ENCODE results near the gene IKZF2. TPM values are rescaled to one million over a fixed set of nuclear protein-coding genes. Genes with fewer than 3 reads are reported as not detected.

IKZF2 gene
- total and polyA plus RNA-seq, 2 experiments from 2014 or later, result 2.6 to 10.1 TPM

DNA sequence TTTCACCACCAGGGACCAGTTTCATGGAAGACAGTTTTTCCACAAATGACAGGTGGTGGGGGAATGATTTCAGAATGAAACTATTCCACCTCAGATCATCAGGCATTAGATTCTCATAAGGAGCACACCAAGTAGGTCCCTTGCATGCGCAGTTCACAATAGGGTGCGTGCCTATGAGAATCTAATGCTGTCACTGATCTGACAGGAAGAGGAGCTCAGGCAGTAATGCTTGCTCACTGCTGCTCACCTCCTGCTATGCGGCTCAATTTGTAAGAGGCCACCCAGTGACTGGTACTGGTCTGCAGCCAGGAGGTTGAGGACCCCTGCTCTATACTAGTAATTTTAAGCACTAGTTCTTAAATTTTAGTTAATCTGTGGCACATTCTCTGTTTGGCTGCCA is 107.8 kb downstream of the IKZF2 start (continued):
- TF ChIP-seq, protein P1, sequence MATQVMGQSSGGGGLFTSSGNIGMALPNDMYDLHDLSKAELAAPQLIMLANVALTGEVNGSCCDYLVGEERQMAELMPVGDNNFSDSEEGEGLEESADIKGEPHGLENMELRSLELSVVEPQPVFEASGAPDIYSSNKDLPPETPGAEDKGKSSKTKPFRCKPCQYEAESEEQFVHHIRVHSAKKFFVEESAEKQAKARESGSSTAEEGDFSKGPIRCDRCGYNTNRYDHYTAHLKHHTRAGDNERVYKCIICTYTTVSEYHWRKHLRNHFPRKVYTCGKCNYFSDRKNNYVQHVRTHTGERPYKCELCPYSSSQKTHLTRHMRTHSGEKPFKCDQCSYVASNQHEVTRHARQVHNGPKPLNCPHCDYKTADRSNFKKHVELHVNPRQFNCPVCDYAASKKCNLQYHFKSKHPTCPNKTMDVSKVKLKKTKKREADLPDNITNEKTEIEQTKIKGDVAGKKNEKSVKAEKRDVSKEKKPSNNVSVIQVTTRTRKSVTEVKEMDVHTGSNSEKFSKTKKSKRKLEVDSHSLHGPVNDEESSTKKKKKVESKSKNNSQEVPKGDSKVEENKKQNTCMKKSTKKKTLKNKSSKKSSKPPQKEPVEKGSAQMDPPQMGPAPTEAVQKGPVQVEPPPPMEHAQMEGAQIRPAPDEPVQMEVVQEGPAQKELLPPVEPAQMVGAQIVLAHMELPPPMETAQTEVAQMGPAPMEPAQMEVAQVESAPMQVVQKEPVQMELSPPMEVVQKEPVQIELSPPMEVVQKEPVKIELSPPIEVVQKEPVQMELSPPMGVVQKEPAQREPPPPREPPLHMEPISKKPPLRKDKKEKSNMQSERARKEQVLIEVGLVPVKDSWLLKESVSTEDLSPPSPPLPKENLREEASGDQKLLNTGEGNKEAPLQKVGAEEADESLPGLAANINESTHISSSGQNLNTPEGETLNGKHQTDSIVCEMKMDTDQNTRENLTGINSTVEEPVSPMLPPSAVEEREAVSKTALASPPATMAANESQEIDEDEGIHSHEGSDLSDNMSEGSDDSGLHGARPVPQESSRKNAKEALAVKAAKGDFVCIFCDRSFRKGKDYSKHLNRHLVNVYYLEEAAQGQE (IDR thresholded peaks at IDR 0.05; ENCODE audit: unreplicated experiment), result no peak
- TF ChIP-seq STAT1 (IDR thresholded peaks at IDR 0.05; ENCODE audit: unreplicated experiment) (no peak), ZNF114 (CRISPR knock-in tag; IDR thresholded peaks at IDR 0.05) (no peak), POLR2AphosphoS5 (IDR thresholded peaks at IDR 0.05; ENCODE audit: low read depth) (no peak), JUNB (IDR thresholded peaks at IDR 0.05; ENCODE audit: unreplicated experiment) (no peak), ZNF331 (CRISPR knock-in tag; IDR thresholded peaks at IDR 0.05; ENCODE audit: low read depth) (no peak), NANOG (IDR thresholded peaks at IDR 0.05; ENCODE audit: borderline replicate concordance) (no peak)
- TF ChIP-seq, protein P2, sequence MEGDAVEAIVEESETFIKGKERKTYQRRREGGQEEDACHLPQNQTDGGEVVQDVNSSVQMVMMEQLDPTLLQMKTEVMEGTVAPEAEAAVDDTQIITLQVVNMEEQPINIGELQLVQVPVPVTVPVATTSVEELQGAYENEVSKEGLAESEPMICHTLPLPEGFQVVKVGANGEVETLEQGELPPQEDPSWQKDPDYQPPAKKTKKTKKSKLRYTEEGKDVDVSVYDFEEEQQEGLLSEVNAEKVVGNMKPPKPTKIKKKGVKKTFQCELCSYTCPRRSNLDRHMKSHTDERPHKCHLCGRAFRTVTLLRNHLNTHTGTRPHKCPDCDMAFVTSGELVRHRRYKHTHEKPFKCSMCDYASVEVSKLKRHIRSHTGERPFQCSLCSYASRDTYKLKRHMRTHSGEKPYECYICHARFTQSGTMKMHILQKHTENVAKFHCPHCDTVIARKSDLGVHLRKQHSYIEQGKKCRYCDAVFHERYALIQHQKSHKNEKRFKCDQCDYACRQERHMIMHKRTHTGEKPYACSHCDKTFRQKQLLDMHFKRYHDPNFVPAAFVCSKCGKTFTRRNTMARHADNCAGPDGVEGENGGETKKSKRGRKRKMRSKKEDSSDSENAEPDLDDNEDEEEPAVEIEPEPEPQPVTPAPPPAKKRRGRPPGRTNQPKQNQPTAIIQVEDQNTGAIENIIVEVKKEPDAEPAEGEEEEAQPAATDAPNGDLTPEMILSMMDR (conservative IDR thresholded peaks at IDR 0.05; ENCODE audit: low read depth in 2 of 2), result no peak

DNA sequence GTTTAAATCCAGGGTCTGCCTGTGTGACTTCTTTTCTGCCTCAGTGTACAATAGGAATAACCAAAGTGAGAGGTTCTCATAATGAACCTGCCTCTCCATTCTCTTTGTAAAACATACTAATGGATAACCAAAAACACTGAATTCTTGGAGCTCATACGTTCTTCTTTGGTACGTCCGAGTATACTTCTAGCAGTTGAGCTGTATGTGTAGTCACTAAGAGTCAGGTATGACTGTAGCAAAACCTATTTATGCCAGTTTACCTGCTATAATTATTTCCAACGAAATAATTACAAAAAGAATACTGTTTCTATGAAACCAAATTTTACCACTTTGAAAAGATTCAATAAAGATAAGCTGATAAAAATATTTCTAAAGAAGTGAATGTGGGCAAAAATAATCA is 109.2 kb downstream of the IKZF2 start:
- Mint-ChIP-seq H3K4me3 (no peak overlapping the region), H3K27me3 (ENCODE audit: insufficient read depth, low read depth, poor library complexity) (no peaks in the 10 kb centered on the region), H3K9me3 (peaks cover 12% of the 10 kb centered on the region; the same call in 2 of the 3 replicates), H3K36me3 (ENCODE audit: low read depth) (peaks cover 17% of the 10 kb centered on the region; the same call in 2 of the 3 replicates), H3K27ac (no peak overlapping the region), H3K4me1 (peaks cover 6% of the 10 kb centered on the region; the same call in 1 of the 3 replicates)
- Histone ChIP-seq H3K36me3 (ENCODE audit: insufficient read depth) (no peaks in the 10 kb centered on the region), H3K9me2 (ENCODE audit: insufficient read depth) (no peaks in the 10 kb centered on the region; the same call in 1 of the 2 replicates), H3K79me2 (replicated peaks; ENCODE audit: insufficient read depth) (no peaks in the 10 kb centered on the region), H3K27ac (ENCODE audit: low read depth) (no peak overlapping the region), H3K27me3 (ENCODE audit: insufficient read depth) (no peaks in the 10 kb centered on the region), H3K4me3 (no peak overlapping the region), H3K4me1 (ENCODE audit: insufficient read depth) (no peaks in the 10 kb centered on the region), H3K4me2 (no peak overlapping the region), H3F3A (replicated peaks; ENCODE audit: low read depth) (no peaks in the 10 kb centered on the region), H4K20me1 (replicated peaks; ENCODE audit: insufficient read depth) (no peaks in the 10 kb centered on the region), H2AFZ (no peak overlapping the region)
- TF ChIP-seq STAT1 (IDR thresholded peaks at IDR 0.05; ENCODE audit: unreplicated experiment) (no peak), CREB1 (CRISPR knock-in tag; IDR thresholded peaks at IDR 0.05; ENCODE audit: low read depth) (no peak)
- TF ChIP-seq, protein P1 (IDR thresholded peaks at IDR 0.05; ENCODE audit: unreplicated experiment), result no peak
- TF ChIP-seq, protein P3, sequence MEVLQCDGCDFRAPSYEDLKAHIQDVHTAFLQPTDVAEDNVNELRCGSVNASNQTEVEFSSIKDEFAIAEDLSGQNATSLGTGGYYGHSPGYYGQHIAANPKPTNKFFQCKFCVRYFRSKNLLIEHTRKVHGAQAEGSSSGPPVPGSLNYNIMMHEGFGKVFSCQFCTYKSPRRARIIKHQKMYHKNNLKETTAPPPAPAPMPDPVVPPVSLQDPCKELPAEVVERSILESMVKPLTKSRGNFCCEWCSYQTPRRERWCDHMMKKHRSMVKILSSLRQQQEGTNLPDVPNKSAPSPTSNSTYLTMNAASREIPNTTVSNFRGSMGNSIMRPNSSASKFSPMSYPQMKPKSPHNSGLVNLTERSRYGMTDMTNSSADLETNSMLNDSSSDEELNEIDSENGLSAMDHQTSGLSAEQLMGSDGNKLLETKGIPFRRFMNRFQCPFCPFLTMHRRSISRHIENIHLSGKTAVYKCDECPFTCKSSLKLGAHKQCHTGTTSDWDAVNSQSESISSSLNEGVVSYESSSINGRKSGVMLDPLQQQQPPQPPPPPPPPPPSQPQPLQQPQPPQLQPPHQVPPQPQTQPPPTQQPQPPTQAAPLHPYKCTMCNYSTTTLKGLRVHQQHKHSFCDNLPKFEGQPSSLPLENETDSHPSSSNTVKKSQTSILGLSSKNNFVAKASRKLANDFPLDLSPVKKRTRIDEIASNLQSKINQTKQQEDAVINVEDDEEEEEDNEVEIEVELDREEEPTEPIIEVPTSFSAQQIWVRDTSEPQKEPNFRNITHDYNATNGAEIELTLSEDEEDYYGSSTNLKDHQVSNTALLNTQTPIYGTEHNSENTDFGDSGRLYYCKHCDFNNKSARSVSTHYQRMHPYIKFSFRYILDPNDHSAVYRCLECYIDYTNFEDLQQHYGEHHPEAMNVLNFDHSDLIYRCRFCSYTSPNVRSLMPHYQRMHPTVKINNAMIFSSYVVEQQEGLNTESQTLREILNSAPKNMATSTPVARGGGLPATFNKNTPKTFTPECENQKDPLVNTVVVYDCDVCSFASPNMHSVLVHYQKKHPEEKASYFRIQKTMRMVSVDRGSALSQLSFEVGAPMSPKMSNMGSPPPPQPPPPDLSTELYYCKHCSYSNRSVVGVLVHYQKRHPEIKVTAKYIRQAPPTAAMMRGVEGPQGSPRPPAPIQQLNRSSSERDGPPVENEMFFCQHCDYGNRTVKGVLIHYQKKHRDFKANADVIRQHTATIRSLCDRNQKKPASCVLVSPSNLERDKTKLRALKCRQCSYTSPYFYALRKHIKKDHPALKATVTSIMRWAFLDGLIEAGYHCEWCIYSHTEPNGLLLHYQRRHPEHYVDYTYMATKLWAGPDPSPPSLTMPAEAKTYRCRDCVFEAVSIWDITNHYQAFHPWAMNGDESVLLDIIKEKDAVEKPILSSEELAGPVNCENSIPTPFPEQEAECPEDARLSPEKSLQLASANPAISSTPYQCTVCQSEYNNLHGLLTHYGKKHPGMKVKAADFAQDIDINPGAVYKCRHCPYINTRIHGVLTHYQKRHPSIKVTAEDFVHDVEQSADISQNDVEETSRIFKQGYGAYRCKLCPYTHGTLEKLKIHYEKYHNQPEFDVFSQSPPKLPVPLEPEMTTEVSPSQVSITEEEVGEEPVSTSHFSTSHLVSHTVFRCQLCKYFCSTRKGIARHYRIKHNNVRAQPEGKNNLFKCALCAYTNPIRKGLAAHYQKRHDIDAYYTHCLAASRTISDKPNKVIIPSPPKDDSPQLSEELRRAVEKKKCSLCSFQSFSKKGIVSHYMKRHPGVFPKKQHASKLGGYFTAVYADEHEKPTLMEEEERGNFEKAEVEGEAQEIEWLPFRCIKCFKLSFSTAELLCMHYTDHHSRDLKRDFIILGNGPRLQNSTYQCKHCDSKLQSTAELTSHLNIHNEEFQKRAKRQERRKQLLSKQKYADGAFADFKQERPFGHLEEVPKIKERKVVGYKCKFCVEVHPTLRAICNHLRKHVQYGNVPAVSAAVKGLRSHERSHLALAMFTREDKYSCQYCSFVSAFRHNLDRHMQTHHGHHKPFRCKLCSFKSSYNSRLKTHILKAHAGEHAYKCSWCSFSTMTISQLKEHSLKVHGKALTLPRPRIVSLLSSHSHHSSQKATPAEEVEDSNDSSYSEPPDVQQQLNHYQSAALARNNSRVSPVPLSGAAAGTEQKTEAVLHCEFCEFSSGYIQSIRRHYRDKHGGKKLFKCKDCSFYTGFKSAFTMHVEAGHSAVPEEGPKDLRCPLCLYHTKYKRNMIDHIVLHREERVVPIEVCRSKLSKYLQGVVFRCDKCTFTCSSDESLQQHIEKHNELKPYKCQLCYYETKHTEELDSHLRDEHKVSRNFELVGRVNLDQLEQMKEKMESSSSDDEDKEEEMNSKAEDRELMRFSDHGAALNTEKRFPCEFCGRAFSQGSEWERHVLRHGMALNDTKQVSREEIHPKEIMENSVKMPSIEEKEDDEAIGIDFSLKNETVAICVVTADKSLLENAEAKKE (CRISPR knock-in tag; IDR thresholded peaks at IDR 0.05), result no peak
- ATAC-seq (no peak), DNase-seq (ENCODE audit: low spot score) (no peak)
